Neural cell (in vitro differentiated cells): ENCODE data around the gene VPS13D. TPM values are rescaled to one million over a fixed set of nuclear protein-coding genes. Genes with fewer than 3 reads are reported as not detected.

Experiments
- H2AFZ ChIP-seq: fragments of 200-600, 300-800 bp; sonication (generic), shearing (Covaris generic); 2 replicates; pipeline ENCODE4 v1.6.0; 2014; ENCODE audit warnings: low read depth, mild to moderate bottlenecking, antibody characterized with exemption, low read length, moderate library complexity
- H3F3A ChIP-seq: fragments of 200-600 bp; shearing (Covaris generic); 2 replicates; pipeline ENCODE4 v1.6.1; 2016; ENCODE audit warnings: mild to moderate bottlenecking, moderate library complexity, mixed read lengths, antibody characterized with exemption, low read length; ENCODE audit not compliant: insufficient read depth, poor library complexity, severe bottlenecking
- H3K27ac ChIP-seq: fragments of 200-600, 300-800 bp; sonication (generic), shearing (Covaris generic); 2 replicates; pipeline ENCODE4 v1.5.1; 2014; ENCODE audit warnings: mild to moderate bottlenecking, low read length, moderate library complexity
- H3K27me3 ChIP-seq: fragments of 300-800, 200-600 bp; sonication (generic), shearing (Covaris generic); 2 replicates; pipeline ENCODE4 v1.6.0; 2014; ENCODE audit warnings: mild to moderate bottlenecking, low read depth, low read length, moderate library complexity; ENCODE audit not compliant: insufficient read depth
- H3K36me3 ChIP-seq: fragments of 300-800, 200-600 bp; sonication (generic), shearing (Covaris generic); 2 replicates; pipeline ENCODE4 v1.5.1; 2014; ENCODE audit warnings: mild to moderate bottlenecking, antibody characterized with exemption, low read length, moderate library complexity; ENCODE audit not compliant: insufficient read depth
- H3K4me2 ChIP-seq: fragments of 300-800, 200-600 bp; sonication (generic), shearing (Covaris generic); 2 replicates; pipeline ENCODE4 v1.6.0; 2014; ENCODE audit warnings: mild to moderate bottlenecking, low read length
- H3K4me3 ChIP-seq: fragments of 300-800, 200-600 bp; sonication (generic), shearing (Covaris generic); 2 replicates; pipeline ENCODE4 v1.5.1; 2014; ENCODE audit warnings: mild to moderate bottlenecking, low read length, moderate library complexity
- H3K79me2 ChIP-seq: fragments of 200-600 bp; shearing (Covaris generic); replicated peaks from 2 replicates; pipeline ENCODE4 v1.6.0; 2014; ENCODE audit warnings: mild to moderate bottlenecking, low read length, moderate library complexity; ENCODE audit not compliant: insufficient read depth
- H3K9ac ChIP-seq: fragments of 300-800, 200-600 bp; sonication (generic), shearing (Covaris generic); 2 replicates; pipeline ENCODE4 v1.6.1; 2016; ENCODE audit warnings: mild to moderate bottlenecking, low read length, mixed read lengths
- H3K9me2 ChIP-seq: fragments of 200-600 bp; shearing (Covaris generic); 2 replicates; pipeline ENCODE4 v1.6.1; 2016; ENCODE audit warnings: mild to moderate bottlenecking, low read length, mixed read lengths; ENCODE audit not compliant: insufficient read depth
- H3K9me3 ChIP-seq: fragments of 200-600, 300-800 bp; sonication (generic), shearing (Covaris generic); 2 replicates; pipeline ENCODE4 v1.6.1; 2016; ENCODE audit warnings: mild to moderate bottlenecking, mixed run types, low read length, moderate library complexity, mixed read lengths
- H4K20me1 ChIP-seq: fragments of 200-600 bp; shearing (Covaris generic); 2 replicates; pipeline ENCODE4 v1.6.1; 2016; ENCODE audit warnings: mild to moderate bottlenecking, mixed run types; ENCODE audit not compliant: insufficient read depth
- CTCF ChIP-seq: fragments of 450-650 bp; IDR thresholded peaks from 2 replicates; pipeline ENCODE4 v1.5.1; 2014; ENCODE audit warnings: antibody characterized with exemption, mild to moderate bottlenecking, moderate library complexity; ENCODE audit not compliant: poor library complexity, severe bottlenecking
- EP300 ChIP-seq: fragments of 450-650 bp; conservative IDR thresholded peaks from 2 replicates; pipeline ENCODE4 v1.6.1; 2014; ENCODE audit warnings: antibody characterized with exemption, mild to moderate bottlenecking, moderate library complexity; ENCODE audit not compliant: poor library complexity, severe bottlenecking
- EZH2 ChIP-seq: fragments of 200-600, 300-800 bp; shearing (Covaris generic), sonication (generic); IDR thresholded peaks from 2 replicates; pipeline ENCODE4 v1.6.1; 2014; ENCODE audit warnings: antibody characterized with exemption, low read length, borderline replicate concordance, mild to moderate bottlenecking; ENCODE audit not compliant: insufficient read depth, poor library complexity, severe bottlenecking
- MXI1 ChIP-seq: fragments of 450-650 bp; conservative IDR thresholded peaks from 2 replicates; pipeline ENCODE4 v1.6.1; 2014; ENCODE audit warnings: antibody characterized with exemption, mild to moderate bottlenecking; ENCODE audit not compliant: poor library complexity, severe bottlenecking
- POLR2AphosphoS5 ChIP-seq: IDR thresholded peaks from 2 replicates; pipeline ENCODE4 v1.6.1; 2012
- RAD21 ChIP-seq: fragments of 450-650 bp; conservative IDR thresholded peaks from 2 replicates; pipeline ENCODE4 v1.6.1; 2014; ENCODE audit warnings: antibody characterized with exemption, mild to moderate bottlenecking, moderate library complexity
- SMC3 ChIP-seq: fragments of 450-650 bp; conservative IDR thresholded peaks from 2 replicates; pipeline ENCODE4 v1.6.1; 2014; ENCODE audit warnings: antibody characterized with exemption, mild to moderate bottlenecking, moderate library complexity; ENCODE audit not compliant: poor library complexity
- TAF1 ChIP-seq: IDR thresholded peaks from 2 replicates; pipeline ENCODE4 v1.6.1; 2012; ENCODE audit warnings: low read depth
- polyA plus RNA-seq: library from polyadenylated mRNA; depleted of rRNA; stranded (reverse); fragments of >200 nt; gene quantifications from 2 replicates; pipeline ENCODE4 v1.2.3, GENCODE V29; 2014
- TF ChIP-seq, protein P1 (sequence below): IDR thresholded peaks from 2 replicates; pipeline ENCODE4 v1.6.1; 2012; ENCODE audit warnings: borderline replicate concordance

The VPS13D gene
- polyA plus RNA-seq, 1 donor from 2014 or later = 24.5 TPM

- Histone ChIP-seq H3K27ac (no peak overlapping the region), H3K9me2 (no peaks in the 10 kb centered on the region), H2AFZ (no peak overlapping the region), H3K36me3 (no peaks in the 10 kb centered on the region), H3F3A (no peaks in the 10 kb centered on the region), H4K20me1 (no peaks in the 10 kb centered on the region), H3K4me3 (no peak overlapping the region), H3K9ac (no peak overlapping the region), H3K4me2 (no peak overlapping the region), H3K27me3 (no peaks in the 10 kb centered on the region), H3K9me3 (no peaks in the 10 kb centered on the region), H3K79me2 (no peaks in the 10 kb centered on the region)
- TF ChIP-seq EP300 (no peak), TAF1 (no peak), SMC3 (no peak), RAD21 (no peak), EZH2 (no peak), MXI1 (no peak), POLR2AphosphoS5 (no peak), CTCF (no peak)
- TF ChIP-seq, protein P1, sequence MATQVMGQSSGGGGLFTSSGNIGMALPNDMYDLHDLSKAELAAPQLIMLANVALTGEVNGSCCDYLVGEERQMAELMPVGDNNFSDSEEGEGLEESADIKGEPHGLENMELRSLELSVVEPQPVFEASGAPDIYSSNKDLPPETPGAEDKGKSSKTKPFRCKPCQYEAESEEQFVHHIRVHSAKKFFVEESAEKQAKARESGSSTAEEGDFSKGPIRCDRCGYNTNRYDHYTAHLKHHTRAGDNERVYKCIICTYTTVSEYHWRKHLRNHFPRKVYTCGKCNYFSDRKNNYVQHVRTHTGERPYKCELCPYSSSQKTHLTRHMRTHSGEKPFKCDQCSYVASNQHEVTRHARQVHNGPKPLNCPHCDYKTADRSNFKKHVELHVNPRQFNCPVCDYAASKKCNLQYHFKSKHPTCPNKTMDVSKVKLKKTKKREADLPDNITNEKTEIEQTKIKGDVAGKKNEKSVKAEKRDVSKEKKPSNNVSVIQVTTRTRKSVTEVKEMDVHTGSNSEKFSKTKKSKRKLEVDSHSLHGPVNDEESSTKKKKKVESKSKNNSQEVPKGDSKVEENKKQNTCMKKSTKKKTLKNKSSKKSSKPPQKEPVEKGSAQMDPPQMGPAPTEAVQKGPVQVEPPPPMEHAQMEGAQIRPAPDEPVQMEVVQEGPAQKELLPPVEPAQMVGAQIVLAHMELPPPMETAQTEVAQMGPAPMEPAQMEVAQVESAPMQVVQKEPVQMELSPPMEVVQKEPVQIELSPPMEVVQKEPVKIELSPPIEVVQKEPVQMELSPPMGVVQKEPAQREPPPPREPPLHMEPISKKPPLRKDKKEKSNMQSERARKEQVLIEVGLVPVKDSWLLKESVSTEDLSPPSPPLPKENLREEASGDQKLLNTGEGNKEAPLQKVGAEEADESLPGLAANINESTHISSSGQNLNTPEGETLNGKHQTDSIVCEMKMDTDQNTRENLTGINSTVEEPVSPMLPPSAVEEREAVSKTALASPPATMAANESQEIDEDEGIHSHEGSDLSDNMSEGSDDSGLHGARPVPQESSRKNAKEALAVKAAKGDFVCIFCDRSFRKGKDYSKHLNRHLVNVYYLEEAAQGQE = no peak
Measured at GRCh38 chr1:12293416-12293815, 63.6 kb downstream of the VPS13D start.

GRCh38 chr1:12294076-12294475 lies 64.2 kb downstream of the VPS13D start:
- no peaks in the 10 kb centered on the region for H4K20me1 ChIP-seq
- no peak overlapping the region for H2AFZ ChIP-seq
- no peak for TF ChIP-seq SMC3
- TF ChIP-seq TAF1 = no peak
- TF ChIP-seq MXI1 = no peak
- TF ChIP-seq, protein P1 = no peak
- no peak for TF ChIP-seq CTCF
- TF ChIP-seq POLR2AphosphoS5 = no peak
- TF ChIP-seq EP300 = no peak
- no peak for TF ChIP-seq EZH2
- no peak for TF ChIP-seq RAD21
- no peaks in the 10 kb centered on the region for H3K79me2 ChIP-seq
- H3K9me2 ChIP-seq = no peaks in the 10 kb centered on the region
- no peaks in the 10 kb centered on the region for H3F3A ChIP-seq
- no peaks in the 10 kb centered on the region for H3K9me3 ChIP-seq
- no peaks in the 10 kb centered on the region for H3K36me3 ChIP-seq
- H3K4me2 ChIP-seq = no peak overlapping the region
- H3K4me3 ChIP-seq = no peak overlapping the region
- no peak overlapping the region for H3K27ac ChIP-seq
- no peak overlapping the region for H3K9ac ChIP-seq
- H3K27me3 ChIP-seq = no peaks in the 10 kb centered on the region
